ENCODE results near the gene TF. TPM values are rescaled to one million over a fixed set of nuclear protein-coding genes. Genes with fewer than 3 reads are reported as not detected.

The TF gene
- polyA plus RNA-seq, 3 donors: 0.73 TPM; not detected in 2

- no peak overlapping the region for H2AFZ ChIP-seq (ENCODE audit: insufficient read depth, low read depth, low read length, poor library complexity, severe bottlenecking)
- peaks cover 5 to 14% of the 10 kb centered on the region in 2 donors for H3K9me3 ChIP-seq (replicated peaks in 1 of 2; ENCODE audit: control insufficient read depth in 1 of 2, insufficient read depth in 1 of 2, low read length in 2 of 2)
- WGBS (ENCODE audit: insufficient coverage): 66% methylated on average over 5 of the region's 6 CpGs
- H3K4me3 ChIP-seq (replicated peaks in 1 of 3; ENCODE audit: low read depth in 2 of 3, low read length in 3 of 3): no peak overlapping the region
- H3K27me3 ChIP-seq (ENCODE audit: control insufficient read depth in 2 of 2, insufficient read depth in 2 of 2, low read length in 2 of 2): no peaks in the 10 kb centered on the region
- no peaks in the 10 kb centered on the region for H4K20me1 ChIP-seq (ENCODE audit: insufficient read depth, low read length)
- no peak for TF ChIP-seq CTCF (IDR thresholded peaks at IDR 0.05)
- no peak for DNase-seq
- Mint-ChIP-seq H3K27me3 (ENCODE audit: low read depth in 3 of 3) (peaks cover 0 to 4% (median 2%) of the 10 kb centered on the region in 3 donors), H3K9me3 (peaks cover 4 to 11% (median 8%) of the 10 kb centered on the region in 7 donors), H3K36me3 (no peaks in the 10 kb centered on the region), H3K4me1 (no peaks in the 10 kb centered on the region), H3K4me3 (no peak overlapping the region), H3K27ac (no peak overlapping the region)
- H3K36me3 ChIP-seq (replicated peaks in 1 of 2; ENCODE audit: control insufficient read depth in 1 of 2, insufficient read depth in 2 of 2, low read length in 2 of 2): no peaks in the 10 kb centered on the region
- H3K79me2 ChIP-seq (ENCODE audit: insufficient read depth, low read length): no peaks in the 10 kb centered on the region
- no peak overlapping the region for H3K9ac ChIP-seq (ENCODE audit: insufficient read depth, low read length, poor library complexity, severe bottlenecking)
- intact Hi-C loops (cut with micrococcal nuclease): no loop called here
- H3K4me1 ChIP-seq (ENCODE audit: control insufficient read depth in 1 of 2, insufficient read depth in 2 of 2, low read length in 2 of 2): no peaks in the 10 kb centered on the region
- H3K27ac ChIP-seq (ENCODE audit: low read depth in 1 of 2, low read length in 2 of 2): no peak overlapping the region
- H3K4me2 ChIP-seq (replicated peaks; ENCODE audit: extremely low read depth, low read length, poor library complexity, severe bottlenecking): no peak overlapping the region
Measured at GRCh38 chr3:133700351-133700750, 45.8 kb upstream of the TF start.

DNA sequence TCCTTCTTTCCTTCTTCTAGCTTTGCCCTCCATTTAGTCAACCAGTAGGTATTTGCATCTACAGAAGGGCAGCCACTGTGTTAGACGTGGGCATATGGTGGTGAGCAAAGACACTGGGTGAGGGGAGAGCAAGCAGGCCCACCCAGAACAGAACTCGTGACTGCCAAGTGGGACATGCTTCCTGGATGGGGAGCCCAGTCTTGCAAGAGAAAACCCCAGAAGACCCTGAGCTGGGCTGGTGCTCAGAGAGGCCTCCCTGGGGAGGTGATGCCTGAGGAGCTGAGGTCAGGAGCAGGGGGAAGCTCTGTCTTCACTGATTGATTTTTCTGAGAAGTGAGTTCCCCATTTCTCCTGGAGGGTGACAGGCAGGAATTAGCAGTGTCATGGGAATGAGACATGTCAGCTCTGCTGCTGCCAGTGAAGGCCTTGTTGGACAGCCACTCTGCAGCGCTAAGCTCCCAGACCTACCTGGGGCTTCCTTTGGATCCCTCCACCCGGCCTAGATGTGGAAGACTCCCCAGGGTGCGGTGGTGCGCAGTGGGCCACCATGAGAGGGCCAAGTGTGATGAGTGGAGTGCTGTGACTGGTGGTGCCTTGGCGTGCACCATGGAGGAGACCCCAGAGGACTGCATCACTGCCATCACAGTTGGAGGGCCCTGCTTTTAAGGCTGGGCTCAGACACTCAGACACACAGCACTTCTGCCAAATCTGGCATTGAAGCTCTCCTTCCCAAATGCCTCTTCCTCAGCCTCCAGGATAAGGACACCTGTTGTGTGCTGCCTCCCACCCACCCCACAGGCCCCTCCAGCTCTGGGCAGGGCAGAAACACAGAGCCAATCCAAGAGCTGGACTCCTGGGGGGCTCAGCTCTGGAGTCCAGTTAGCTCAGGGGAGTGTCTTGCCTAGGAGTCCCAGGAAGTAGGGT, 44.5 kb upstream of the TF start:
- no peak for DNase-seq
- intact Hi-C loops (cut with micrococcal nuclease): no loop called here
- no peaks in the 10 kb centered on the region for H3K4me1 Mint-ChIP-seq
- no peaks in the 10 kb centered on the region for H3K4me1 ChIP-seq (ENCODE audit: control insufficient read depth in 1 of 2, insufficient read depth in 2 of 2, low read length in 2 of 2)
- no peak overlapping the region for H3K4me3 Mint-ChIP-seq
- no peak for TF ChIP-seq CTCF (IDR thresholded peaks at IDR 0.05)
- H3K27ac ChIP-seq (ENCODE audit: low read depth in 1 of 2, low read length in 2 of 2): no peak overlapping the region
- H3K36me3 ChIP-seq (replicated peaks in 1 of 2; ENCODE audit: control insufficient read depth in 1 of 2, insufficient read depth in 2 of 2, low read length in 2 of 2): no peaks in the 10 kb centered on the region
- H3K9me3 ChIP-seq (replicated peaks in 1 of 2; ENCODE audit: control insufficient read depth in 1 of 2, insufficient read depth in 1 of 2, low read length in 2 of 2): peaks cover 5 to 14% of the 10 kb centered on the region in 2 donors
- WGBS (ENCODE audit: insufficient coverage): 93% methylated on average over 6 of the region's 7 CpGs
- peaks cover 4 to 11% (median 8%) of the 10 kb centered on the region in 7 donors for H3K9me3 Mint-ChIP-seq
- no peak overlapping the region for H3K4me2 ChIP-seq (replicated peaks; ENCODE audit: extremely low read depth, low read length, poor library complexity, severe bottlenecking)
- H4K20me1 ChIP-seq (ENCODE audit: insufficient read depth, low read length): no peaks in the 10 kb centered on the region
- H3K79me2 ChIP-seq (ENCODE audit: insufficient read depth, low read length): no peaks in the 10 kb centered on the region
- no peaks in the 10 kb centered on the region for H3K36me3 Mint-ChIP-seq
- H3K27me3 Mint-ChIP-seq (ENCODE audit: low read depth in 3 of 3): peaks cover 0 to 5% (median 2%) of the 10 kb centered on the region in 3 donors
- no peak overlapping the region for H2AFZ ChIP-seq (ENCODE audit: insufficient read depth, low read depth, low read length, poor library complexity, severe bottlenecking)
- no peak overlapping the region for H3K9ac ChIP-seq (ENCODE audit: insufficient read depth, low read length, poor library complexity, severe bottlenecking)
- no peaks in the 10 kb centered on the region for H3K27me3 ChIP-seq (ENCODE audit: control insufficient read depth in 2 of 2, insufficient read depth in 2 of 2, low read length in 2 of 2)
- H3K4me3 ChIP-seq (replicated peaks in 1 of 3; ENCODE audit: low read depth in 2 of 3, low read length in 3 of 3): no peak overlapping the region
- no peak overlapping the region for H3K27ac Mint-ChIP-seq

All from CD14-positive monocyte (primary cell).